Measurements from ENCODE around the gene NAPA.

GRCh38 chr19:47493378-47494210, 21.3 kb downstream of the NAPA start:
- TF ChIP-seq, protein P1, sequence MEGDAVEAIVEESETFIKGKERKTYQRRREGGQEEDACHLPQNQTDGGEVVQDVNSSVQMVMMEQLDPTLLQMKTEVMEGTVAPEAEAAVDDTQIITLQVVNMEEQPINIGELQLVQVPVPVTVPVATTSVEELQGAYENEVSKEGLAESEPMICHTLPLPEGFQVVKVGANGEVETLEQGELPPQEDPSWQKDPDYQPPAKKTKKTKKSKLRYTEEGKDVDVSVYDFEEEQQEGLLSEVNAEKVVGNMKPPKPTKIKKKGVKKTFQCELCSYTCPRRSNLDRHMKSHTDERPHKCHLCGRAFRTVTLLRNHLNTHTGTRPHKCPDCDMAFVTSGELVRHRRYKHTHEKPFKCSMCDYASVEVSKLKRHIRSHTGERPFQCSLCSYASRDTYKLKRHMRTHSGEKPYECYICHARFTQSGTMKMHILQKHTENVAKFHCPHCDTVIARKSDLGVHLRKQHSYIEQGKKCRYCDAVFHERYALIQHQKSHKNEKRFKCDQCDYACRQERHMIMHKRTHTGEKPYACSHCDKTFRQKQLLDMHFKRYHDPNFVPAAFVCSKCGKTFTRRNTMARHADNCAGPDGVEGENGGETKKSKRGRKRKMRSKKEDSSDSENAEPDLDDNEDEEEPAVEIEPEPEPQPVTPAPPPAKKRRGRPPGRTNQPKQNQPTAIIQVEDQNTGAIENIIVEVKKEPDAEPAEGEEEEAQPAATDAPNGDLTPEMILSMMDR (IDR thresholded peaks at IDR 0.05), result no peak
- TF ChIP-seq EP300 (IDR thresholded peaks at IDR 0.05; ENCODE audit: low read depth) (no peak), POLR2A (IDR thresholded peaks at IDR 0.05) (no peak), POLR2AphosphoS5 (IDR thresholded peaks at IDR 0.05) (no peak)
